Activated T-helper 1 cell treated with anti-CD3 and anti-CD28 coated beads, Interleukin-2, amount 50 U/mL, for 16 hours (primary cell): ENCODE results near the gene KCNQ1OT1.
"Not testable (repeated sequence)": the region's sequence is repeated elsewhere in the genome, so short reads cannot be mapped to it uniquely, and the experiment has no call there.

Experiments
- DNase-seq, 2 donors: peaks; one replicate each; pipeline ENCODE4 v3.0.0-alpha.2; 2020; ENCODE audit warnings: low read depth in 1 of 2, low spot score in 1 of 2

The KCNQ1OT1 gene

GRCh38 chr11:2655016-2655719, 44.6 kb downstream of the KCNQ1OT1 start:
- DNase-seq: no peak

GRCh38 chr11:2653930-2654739, 45.7 kb downstream of the KCNQ1OT1 start:
- no peak for DNase-seq

- DNase-seq: no peak
Observed at GRCh38 chr11:2653198-2653551, 46.6 kb downstream of the KCNQ1OT1 start.

GRCh38 chr11:2652333-2653197, 47.2 kb downstream of the KCNQ1OT1 start:
- no peak for DNase-seq

GRCh38 chr11:2651826-2652271, 47.9 kb downstream of the KCNQ1OT1 start:
- DNase-seq: no peak

GRCh38 chr11:2651054-2651617, 48.7 kb downstream of the KCNQ1OT1 start:
- no peak for DNase-seq

GRCh38 chr11:2650343-2650867, 49.4 kb downstream of the KCNQ1OT1 start:
- DNase-seq: no peak

GRCh38 chr11:2649848-2650247, 49.9 kb downstream of the KCNQ1OT1 start:
- no peak for DNase-seq

GRCh38 chr11:2649400-2649799, 50.4 kb downstream of the KCNQ1OT1 start:
- DNase-seq: no peak

- DNase-seq: no peak
Observed at GRCh38 chr11:2647953-2648352, 51.8 kb downstream of the KCNQ1OT1 start.

- no peak for DNase-seq
Observed at GRCh38 chr11:2647167-2647566, 52.6 kb downstream of the KCNQ1OT1 start.

- no peak for DNase-seq
Observed at GRCh38 chr11:2645779-2646118, 54.0 kb downstream of the KCNQ1OT1 start.

GRCh38 chr11:2644844-2645778, 54.7 kb downstream of the KCNQ1OT1 start:
- DNase-seq: no peak

- DNase-seq: no peak
Observed at GRCh38 chr11:2643746-2644145, 56.0 kb downstream of the KCNQ1OT1 start.

GRCh38 chr11:2641623-2642022, 58.2 kb downstream of the KCNQ1OT1 start:
- no peak for DNase-seq

- DNase-seq: not testable (repeated sequence)
Observed at GRCh38 chr11:2639763-2640162, 60.0 kb downstream of the KCNQ1OT1 start.

GRCh38 chr11:2631161-2631560, 68.6 kb downstream of the KCNQ1OT1 start:
- no peak for DNase-seq

GRCh38 chr11:2630679-2631078, 69.1 kb downstream of the KCNQ1OT1 start:
- DNase-seq: no peak

GRCh38 chr11:2625183-2625582, 74.6 kb downstream of the KCNQ1OT1 start:
- no peak for DNase-seq

GRCh38 chr11:2621894-2622293, 77.9 kb downstream of the KCNQ1OT1 start:
- DNase-seq: no peak
